Measurements from ENCODE around the gene GBP7.
"Not testable (repeated sequence)": the region's sequence is repeated elsewhere in the genome, so short reads cannot be mapped to it uniquely, and the experiment has no call there.

The GBP7 gene, protein sequence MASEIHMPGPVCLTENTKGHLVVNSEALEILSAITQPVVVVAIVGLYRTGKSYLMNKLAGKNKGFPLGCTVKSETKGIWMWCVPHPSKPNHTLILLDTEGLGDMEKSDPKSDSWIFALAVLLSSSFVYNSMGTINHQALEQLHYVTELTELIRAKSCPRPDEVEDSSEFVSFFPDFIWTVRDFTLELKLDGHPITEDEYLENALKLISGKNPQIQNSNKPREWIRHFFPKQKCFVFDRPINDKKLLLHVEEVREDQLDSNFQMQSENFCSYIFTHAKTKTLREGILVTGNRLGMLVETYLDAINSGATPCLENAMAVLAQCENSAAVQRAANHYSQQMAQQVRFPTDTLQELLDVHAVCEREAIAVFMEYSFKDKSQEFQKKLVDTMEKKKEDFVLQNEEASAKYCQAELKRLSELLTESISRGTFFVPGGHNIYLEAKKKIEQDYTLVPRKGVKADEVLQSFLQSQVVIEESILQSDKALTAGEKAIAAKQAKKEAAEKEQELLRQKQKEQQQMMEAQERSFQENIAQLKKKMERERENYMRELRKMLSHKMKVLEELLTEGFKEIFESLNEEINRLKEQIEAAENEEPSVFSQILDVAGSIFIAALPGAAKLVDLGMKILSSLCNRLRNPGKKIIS

DNA sequence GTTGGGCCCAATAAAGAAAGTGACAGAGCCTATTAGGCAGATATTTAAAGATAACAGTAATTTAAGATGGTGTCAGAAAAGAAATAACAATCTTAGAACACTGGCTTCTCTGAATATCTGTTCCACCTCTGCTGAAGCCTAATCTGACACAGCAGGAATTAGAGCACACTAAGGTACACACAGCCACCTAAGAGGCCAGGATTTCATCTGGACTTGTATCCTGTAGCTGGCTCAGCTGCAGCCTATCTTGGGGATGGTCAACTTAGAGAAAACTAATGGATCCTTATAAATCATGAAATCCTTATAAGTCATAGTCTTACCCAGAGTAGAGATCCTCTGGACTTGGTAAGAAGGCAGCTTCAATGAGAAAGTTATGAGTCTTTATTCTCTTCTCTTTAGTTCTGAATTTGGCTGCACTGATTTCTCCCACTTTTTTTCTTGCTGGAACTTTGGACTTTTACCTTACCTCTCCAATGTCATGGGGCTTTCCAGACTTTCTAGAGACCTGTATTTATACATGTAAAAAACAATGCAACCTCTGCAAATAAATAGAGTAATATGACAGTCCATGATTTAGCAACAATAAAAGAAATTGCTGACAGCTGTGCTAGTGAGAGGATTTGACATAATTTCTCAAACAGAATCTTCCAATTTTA, at the start of gene GBP7:
Gene GBP7 (minus strand): TSS at position 403 of the 656 bp plus-strand sequence. CDS start 4,068 bp downstream, outside the sequence.
- no peak for DNase-seq (ENCODE audit: low spot score)

DNA sequence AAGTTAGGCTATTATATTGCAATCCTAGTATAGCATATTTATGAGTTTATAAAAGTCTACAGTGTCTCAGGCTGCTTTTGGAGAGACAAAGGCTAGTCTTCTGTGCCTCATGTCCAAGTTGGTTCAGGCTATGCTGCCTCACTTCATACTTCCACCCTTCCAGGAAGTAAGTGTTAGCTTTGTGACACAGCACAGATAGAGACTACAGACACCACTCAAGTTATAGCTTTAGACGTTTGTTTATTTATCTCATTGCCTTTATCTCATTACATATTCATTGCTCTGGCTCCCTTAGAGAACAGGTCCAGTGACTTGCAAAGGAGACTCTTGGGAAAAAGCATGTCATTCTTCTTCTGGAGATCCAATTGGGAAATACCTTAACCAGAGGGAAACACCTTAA, 45.5 kb upstream of the GBP7 start:
- no peak for DNase-seq (ENCODE audit: low spot score)

DNA sequence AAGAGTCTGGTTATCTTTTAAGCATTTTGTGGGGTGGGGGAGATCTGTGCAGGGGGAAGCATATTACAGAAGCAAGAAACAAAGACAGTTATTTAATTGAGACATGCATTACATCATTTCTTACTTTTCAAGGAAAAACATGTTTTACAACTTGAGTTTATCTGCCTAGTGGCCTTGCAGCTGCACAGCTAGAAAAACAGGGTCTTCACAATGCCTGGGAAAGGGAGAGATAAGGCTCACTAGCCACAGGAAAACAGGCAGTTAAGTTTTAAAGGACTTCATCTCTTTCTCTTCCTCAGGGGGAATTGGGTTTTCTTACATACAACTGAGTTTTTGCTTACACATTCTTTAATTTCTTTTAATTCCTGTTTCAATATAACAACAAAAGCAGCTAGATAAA, 44.0 kb upstream of the GBP7 start:
- DNase-seq (ENCODE audit: low spot score), result not testable (repeated sequence)

DNA sequence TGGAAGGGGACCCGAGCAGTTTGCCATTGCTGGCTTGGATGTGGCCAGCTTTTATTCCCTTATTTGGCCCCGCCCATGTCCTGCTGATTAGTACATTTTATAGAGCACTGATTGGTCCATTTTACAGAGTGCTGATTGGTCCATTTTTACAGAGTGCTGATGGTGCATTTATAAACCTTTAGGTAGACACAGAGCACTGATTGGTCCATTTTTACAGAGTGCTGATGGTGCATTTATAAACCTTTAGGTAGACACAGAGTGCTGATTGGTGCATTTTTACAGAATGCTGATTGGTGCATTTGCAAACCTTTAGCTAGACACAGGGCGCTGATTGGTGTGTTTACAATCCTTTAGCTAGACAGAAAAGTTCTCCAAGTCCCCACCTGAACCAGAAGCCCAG, 43.1 kb upstream of the GBP7 start:
- not testable (repeated sequence) for DNase-seq (ENCODE audit: low spot score)

DNA sequence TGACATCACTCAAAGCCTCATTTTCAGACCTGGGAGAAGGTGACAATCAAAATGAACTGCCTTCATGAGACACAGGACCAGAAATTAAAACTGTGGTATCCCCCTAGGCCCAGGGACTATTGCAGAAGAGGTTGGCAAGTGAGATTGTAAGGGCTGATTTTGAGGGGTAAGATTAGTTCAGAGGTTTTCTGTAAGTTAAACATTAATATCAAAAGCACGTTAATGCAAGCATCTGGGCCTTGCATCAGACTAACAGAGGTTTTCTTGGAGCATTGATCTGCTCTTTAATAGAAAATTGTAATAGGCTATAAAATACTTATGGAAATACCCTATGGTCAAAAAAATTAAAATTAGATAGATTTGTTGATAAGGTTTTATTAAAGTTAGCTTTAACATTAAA, 37.5 kb upstream of the GBP7 start:
- no peak for DNase-seq (ENCODE audit: low spot score)

DNA sequence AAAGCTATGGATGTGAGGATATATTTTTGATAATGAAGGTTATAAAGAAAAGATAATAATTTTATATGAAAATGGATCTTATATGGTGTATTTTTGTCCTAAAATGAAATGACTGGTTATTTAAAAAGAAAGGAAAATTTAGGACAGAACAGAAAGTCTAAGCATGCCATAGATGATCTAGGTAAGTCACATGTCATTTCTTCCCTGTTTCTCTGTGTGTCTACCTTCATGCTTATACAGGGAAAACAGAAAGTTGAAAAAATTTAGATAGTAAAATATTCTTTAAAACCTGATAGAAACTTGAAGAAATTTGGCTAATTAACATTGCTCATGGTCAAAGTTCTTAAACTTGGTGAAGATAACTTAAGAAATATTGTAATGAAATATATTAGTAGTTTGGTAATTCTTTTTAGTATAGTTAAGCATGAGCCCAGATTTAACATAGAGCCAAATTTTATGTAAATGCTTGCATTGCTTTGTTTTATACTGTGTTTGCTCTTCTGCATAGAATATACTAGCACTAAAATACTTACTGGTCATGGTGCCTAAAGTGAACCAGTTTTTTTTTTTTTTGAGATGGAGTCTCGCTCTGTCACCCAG, 35.3 kb upstream of the GBP7 start:
- DNase-seq (ENCODE audit: low spot score), result no peak

DNA sequence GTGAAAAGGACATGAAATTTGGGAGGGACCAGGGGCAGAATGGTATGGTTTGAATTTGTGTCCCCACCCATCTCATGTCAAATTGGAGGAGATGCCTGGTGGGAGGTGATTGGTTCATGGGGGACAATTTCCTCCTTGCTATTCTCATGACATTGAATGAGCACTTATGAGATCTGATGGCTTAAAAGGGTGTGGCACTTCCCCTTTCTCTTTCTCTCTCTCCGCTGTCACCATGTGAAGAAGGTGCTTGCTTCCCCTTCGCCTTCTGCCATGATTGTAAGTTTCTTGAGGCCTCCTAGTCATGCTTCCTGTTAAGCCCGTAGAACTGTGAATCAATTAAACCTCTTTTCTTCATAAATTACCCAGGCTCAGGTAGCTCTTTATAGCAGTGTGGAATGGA, 30.6 kb upstream of the GBP7 start:
- no peak for DNase-seq (ENCODE audit: low spot score)

DNA sequence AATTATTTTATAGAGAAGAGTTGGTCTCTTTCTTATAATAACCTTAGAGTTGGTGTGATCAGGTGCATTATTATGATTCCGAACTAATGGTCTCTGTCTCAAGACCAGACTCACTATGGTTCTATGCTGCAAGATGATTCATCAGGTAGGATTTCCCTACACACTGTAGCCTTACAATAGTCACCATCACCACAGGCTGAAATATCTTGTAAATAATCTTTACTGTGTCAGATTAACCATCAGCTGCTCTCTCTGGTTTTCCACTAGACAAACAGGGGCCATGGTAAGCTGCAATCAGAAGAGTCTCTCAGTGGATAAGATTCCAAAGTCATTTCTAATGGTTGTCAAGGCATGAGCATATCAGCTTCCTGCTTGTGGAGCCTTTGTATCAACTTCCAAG, 27.4 kb upstream of the GBP7 start:
- DNase-seq (ENCODE audit: low spot score), result no peak

DNA sequence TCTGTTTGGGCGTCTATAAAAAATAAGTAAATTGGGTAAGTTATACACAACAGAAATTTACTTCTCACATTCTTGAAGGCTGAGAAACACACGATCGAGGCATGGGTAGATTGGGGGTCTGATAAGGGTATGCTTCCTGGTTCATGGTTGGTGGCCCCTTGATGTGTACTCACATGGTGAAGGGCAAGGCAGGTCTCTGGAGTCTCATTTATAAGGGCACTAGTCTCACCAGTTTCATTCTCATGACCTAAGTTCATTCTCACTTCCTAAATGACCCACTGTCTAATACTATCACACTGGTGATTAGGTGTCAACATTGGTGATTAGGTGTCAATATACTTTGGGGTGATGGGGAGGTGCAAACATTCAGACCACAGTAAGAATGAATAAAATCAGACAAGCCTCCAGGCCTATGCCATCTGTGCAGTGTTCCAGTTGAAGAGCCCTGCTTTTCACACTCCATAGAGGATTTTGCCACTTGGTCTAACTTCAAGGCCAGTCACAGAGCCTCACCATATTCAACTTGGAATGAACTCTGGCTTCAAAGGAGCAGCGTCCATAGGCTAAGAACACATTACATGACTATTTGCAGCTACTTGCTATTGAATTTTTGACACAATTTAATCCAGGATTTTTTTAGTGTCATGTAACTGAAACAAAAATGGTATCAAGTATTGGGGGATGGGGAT, 25.4 kb upstream of the GBP7 start:
- DNase-seq (ENCODE audit: low spot score), result no peak

DNA sequence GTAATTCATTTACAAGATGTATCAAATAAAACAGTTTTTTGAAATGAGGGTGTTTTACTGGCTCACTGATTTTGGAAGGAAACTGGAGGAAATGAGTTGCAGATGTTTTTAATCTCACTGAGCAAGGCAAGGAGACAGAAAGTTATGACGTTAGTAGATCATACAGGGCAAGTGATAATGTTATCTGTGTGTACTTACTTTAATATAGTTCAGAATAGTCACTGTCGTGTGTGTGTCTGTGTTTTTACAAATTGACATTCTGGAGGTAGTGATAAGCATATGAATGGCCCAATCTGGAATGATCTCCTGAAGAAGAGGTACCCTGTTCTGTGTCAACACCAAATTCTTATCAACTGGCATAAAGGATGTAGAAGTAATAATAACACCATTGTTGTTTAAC, 24.9 kb upstream of the GBP7 start:
- no peak for DNase-seq (ENCODE audit: low spot score)

DNA sequence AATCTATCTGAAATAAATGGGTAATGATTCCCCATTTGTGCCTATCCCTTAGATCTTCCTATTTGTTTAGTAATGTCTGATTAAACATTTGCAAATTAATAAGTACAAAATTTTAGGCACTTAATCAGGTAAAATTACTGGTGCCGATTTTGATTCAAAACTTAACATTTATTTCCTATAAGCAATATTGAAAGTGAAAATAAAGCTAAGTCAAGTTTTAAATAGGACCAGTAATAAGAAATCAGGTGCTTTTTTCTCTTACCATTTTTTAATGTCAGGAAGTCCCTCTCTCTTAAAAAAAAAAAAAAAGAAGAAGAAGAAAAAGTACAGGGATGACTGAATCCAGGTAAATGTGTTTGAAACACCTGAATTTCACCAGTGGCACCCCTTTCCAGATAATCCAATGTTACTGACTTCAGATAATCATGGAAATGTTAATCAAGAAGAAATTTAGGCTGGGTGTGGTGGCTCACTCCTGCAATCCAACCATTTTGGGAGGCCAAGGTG, 23.8 kb upstream of the GBP7 start:
- DNase-seq (ENCODE audit: low spot score), result no peak

DNA sequence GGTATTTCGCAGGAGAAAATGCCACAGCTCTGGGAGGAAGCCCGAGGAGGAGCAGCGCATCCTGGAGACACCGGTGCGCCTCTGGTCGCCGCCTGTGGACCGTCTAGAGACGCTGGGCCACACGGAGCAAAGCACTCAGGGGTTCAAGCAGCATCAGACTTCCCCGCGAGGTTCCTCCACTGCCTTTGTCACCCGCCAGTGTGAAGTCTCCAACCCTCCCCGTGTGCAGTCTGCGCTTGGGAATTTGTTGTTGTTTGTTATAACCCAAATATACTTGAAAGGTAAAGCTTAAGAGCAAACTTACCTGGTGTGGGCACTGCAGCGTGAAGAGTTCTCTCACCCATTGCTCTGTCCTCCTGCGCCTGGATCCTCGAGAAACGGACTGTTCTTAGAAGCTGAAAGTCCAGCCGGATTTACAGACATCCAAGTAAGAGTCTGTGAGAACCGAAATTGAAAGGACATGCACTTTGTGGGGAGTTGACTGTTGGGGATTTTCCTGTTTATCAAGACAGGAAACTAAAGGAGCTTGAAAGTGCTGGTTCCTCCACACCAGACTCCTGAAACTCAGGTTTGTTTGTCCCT, 22.8 kb upstream of the GBP7 start, which contains the start of gene GBP4:
Gene GBP4 (minus strand): TSS at position 452 of the 582 bp plus-strand sequence. CDS start 108 bp downstream, at position 344.
- no peak for DNase-seq (ENCODE audit: low spot score)

DNA sequence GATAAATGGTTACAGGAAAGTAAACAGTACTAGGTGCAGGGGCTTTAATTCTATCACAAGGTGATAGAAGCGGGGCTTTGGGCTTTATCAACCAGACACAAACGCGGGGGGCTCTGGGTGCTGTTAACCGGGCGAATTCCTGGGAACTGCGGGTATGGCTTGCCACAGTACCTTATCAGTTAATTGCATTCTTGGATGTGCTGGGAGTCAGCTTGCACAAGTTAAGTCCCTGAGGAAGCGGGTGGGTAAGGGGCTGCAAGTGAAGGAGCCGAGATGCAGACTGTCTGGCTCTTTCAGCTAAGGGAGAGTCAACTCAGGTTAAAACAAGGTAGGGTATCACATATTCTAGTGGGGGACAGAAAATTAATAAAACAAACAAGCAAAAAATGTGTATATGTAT, 22.3 kb upstream of the GBP7 start:
- no peak for DNase-seq (ENCODE audit: low spot score)

DNA sequence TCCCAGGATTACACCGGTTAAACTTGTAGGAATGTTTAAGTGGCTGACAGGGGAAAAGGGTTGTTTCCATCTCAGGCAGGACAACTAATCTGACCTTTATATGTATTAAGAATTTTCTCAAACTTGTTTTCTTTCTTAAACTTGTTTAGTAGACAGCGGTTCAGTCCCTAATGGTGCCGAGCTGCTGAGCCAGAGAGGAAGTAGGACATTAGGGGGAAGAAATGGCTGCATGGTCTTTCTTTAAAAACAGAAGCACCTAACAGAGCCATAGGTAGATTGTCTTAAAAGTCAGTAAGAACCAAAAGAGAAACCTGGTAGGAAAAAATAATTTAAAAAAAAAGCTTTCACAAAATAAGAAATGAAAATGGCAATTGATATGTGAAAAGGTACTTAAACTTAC, 19.7 kb upstream of the GBP7 start:
- DNase-seq (ENCODE audit: low spot score), result no peak

DNA sequence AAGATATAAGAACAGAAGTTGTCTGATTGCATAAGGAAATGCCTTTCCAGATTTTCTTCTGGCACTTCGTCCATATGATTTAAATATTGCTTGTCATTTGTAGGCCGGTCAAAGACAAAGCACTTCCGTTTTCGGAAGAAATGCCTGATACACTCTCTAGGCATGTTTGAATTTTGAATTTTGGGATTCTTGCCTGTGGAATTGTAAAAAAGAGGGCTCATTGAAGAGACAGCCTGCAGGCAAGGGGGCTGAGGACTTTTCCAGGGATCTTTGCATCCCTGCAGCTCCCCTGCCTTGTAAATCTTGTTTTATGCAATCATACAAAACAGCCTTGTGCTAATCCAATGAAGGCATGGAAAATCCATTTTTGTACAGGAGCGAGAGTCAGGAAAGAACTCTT, 15.5 kb upstream of the GBP7 start:
- DNase-seq (ENCODE audit: low spot score), result no peak

DNA sequence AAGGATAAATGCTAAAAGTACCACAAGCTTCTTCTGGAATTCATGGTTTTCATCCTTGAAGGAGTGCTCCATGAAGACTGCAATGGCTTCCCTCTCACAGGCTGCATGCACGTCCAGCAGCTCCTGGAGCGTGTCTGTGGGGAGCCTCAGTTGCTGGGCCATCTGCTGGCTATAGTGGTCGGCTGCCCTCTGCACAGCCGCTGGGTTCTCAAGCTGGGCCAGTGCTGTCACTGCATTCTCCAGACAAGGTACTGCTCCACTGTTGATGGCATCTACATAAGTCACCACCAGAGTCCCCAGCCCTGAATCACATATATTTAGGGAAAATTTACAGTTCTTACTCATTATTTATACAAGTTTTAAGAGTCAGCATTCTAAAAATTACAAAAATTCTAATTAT, 14.2 kb upstream of the GBP7 start:
- no peak for DNase-seq (ENCODE audit: low spot score)

DNA sequence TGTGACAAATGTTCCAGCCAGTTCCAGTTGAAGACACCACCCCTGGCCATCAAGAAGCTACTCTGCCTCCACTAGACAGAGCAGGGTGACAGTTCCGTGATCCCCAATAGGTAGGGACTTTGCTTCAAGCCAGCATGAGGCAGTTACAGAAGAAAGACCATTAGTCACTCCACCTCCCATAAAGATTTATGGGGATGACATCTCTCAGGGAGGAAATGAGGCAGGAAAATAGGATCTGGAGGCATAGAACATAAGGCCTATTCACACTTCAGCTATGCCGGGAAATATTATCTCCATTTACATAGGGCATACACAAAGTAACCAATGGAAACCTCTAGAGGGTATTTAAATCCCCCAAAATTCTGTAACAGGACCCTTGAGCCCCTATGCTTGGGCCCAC, 3.5 kb upstream of the GBP7 start:
- no peak for DNase-seq (ENCODE audit: low spot score)

DNA sequence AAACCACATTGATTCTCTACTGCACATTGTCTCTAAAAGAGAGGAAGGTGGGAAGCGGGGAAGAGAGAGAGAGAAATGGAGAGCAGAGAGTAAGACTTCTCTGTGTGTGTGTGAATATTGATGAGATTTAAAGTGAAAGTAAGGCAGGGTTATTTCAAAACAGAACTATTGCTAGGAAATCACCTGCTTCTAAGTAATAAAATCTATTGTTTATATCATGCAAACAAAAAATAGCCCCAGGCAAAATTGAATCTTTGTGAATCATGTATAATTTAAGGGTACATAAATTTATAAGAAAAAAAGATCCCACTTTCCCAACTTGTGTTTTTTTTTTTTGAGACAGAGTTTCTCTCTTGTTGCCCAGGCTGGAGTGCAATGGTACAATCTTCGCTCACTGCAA, 1.2 kb upstream of the GBP7 start:
- no peak for DNase-seq (ENCODE audit: low spot score)

DNA sequence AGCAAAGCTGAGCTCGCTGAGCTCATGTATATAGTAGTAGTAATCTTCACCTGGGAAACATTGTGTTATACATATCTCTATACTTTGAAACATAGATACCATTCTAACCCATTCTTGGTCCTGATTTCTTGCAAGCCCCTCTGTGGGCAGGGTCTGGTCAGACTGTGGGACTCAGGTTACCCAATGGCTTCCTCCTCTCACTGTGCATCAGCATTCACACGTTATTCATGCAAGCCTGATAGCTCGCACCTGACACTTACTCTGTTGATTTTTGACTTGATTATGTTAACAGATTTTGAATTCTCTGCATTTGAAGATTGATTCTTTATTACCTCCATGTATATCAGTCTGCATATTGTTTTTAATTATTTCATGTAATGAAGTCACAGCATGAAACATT, 1.3 kb downstream of the GBP7 start:
- no peak for DNase-seq (ENCODE audit: low spot score)

DNA sequence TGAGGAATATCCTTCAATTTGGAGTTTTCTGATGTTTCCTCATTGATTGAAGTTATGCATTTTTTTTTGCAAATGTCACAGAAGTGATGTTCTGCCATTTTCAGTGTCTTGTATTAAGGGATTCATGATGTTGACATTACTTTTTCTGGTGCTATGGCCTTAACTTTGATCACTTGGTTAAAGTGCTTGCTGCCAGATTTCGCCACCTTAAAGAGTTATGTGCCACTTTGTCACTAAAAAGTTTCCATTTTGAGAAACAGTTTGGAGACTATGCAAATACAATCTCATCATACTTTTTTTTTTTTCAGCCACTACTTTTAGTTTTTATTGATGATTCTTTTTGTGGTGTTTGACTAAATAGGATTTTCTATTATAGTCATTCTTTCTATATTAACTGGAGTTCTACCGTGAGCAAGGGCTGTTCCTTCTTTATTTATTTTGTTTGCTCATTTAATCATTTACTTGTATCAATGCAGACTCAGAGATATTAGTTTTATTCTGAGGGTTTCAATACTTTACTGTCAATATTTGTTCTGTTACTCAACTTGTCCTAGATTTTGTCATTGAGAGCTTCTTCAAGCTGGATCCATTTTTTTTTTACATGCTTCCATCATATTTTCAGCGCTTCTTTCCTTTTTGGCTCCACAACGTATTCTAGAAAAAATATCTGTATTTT, 3.2 kb downstream of the GBP7 start:
- DNase-seq (ENCODE audit: low spot score), result no peak

DNA sequence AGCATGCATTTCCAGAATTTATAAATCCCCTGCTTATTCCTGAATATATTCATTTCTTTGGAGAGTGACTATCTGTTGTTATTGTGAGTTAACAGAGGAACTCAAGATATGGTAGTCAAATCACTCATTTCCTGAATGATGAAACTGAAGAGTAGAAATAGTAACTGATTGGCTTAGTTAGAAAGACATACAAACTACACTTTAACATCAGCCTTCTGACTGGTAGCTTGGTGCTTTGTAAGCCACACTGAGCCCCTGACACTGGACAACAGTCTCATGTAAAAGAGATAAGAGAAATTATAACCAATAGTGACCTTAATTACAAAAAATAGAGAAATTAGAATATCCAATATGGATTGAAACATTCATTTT, 4.8 kb downstream of the GBP7 start:
- DNase-seq (ENCODE audit: low spot score), result no peak
